LHCN-M2 (cell line): ENCODE data around the gene CKS1B. TPM values are rescaled to one million over a fixed set of nuclear protein-coding genes. Genes with fewer than 3 reads are reported as not detected.

Source experiments
- DNase-seq: peaks from one replicate; pipeline ENCODE4 v3.0.0-alpha.2; 2012; ENCODE audit warnings: low read depth
- total RNA-seq: library from RNA; depleted of rRNA; stranded (reverse); fragments of >200 nt; gene quantifications from 2 replicates; pipeline ENCODE4 v1.2.3, GENCODE V29; 2014; rRNA removed

Gene CKS1B
- total RNA-seq, 1 experiment from 2014 or later = 175 TPM

DNA sequence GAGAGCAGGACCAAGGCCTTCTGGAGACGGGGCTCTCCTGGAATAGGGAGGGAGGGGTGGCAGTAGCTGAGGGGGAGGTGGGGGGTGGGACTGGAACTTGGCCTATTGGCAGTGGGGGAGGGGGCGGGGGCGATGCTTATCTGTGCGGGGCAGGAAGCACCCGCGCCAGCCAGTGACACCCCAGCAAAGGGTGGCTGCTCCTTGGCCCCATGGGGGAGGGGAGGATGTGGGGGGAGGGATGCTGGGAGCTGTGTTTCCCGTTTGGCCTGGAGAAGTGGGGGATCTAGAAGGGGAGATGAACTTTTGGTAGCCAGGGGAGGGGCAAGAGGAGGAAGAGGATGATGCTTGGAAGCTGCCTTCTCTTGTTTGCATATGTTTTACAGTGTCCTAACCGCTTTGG is 39.2 kb downstream of the CKS1B start:
- DNase-seq = no peak

DNA sequence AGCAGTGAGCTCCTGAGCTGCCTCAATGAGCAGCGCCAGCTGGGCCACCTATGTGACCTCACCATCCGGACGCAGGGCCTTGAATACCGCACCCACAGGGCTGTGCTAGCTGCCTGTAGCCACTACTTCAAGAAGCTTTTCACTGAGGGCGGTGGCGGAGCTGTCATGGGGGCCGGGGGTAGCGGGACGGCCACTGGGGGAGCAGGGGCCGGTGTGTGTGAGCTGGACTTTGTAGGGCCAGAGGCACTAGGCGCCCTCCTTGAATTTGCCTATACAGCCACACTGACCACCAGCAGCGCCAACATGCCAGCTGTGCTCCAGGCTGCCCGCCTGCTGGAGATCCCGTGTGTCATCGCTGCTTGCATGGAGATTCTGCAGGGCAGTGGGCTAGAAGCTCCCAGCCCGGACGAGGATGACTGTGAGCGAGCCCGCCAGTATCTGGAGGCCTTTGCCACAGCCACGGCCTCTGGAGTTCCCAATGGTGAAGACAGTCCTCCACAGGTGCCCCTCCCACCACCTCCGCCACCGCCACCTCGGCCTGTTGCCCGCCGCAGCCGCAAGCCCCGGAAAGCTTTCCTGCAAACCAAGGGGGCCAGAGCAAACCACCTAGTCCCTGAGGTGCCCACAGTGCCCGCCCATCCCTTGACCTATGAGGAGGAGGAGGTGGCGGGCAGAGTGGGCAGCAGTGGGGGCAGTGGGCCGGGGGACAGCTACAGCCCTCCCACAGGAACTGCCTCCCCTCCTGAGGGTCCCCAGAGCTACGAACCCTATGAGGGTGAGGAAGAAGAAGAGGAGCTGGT is 40.4 kb downstream of the CKS1B start:
- DNase-seq = no peak

DNA sequence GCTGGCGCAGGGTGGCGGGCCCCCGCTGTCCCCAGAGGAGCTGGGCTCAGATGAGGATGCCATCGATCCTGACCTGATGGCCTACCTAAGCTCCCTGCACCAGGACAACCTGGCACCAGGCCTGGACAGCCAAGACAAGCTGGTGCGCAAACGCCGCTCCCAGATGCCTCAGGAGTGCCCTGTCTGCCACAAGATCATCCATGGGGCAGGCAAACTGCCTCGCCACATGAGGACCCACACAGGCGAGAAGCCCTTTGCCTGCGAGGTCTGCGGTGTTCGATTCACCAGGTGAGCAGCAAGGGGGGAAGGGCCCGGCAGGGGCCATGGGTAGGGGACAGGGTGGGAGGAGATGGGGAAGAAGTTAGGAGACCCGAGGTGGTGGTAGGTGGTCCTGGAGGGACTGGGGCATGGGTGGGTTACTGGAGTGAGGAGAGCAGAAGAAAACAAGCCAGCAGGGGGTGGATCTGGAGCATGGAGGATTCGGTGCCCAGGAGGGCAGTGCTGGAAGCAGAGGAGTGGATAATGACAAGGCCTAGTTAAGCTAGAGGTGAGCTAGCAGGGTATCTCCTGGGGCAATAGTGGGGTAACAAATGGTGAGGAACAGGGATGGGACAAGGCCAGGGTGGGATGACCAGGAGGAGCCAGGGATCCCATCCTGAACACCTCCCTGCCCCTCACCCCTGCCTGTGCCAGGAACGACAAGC is 41.2 kb downstream of the CKS1B start:
- DNase-seq = no peak

DNA sequence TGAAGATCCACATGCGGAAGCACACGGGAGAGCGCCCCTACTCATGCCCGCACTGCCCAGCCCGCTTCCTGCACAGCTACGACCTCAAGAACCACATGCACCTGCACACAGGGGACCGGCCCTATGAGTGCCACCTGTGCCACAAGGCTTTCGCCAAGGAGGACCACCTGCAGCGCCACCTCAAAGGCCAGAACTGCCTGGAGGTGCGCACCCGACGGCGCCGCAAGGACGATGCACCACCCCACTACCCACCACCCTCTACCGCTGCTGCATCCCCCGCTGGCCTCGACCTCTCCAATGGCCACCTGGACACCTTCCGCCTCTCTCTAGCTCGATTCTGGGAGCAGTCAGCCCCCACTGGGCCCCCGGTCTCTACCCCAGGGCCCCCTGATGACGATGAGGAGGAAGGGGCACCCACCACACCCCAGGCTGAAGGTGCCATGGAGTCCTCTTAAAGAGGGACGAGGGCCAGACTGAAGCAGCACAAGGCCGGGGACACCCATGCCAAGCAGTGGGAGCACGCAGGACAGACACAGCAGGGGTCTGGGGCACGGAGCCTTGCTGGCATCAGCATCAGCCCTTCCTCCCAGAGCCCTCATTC is 41.9 kb downstream of the CKS1B start:
- DNase-seq = no peak

DNA sequence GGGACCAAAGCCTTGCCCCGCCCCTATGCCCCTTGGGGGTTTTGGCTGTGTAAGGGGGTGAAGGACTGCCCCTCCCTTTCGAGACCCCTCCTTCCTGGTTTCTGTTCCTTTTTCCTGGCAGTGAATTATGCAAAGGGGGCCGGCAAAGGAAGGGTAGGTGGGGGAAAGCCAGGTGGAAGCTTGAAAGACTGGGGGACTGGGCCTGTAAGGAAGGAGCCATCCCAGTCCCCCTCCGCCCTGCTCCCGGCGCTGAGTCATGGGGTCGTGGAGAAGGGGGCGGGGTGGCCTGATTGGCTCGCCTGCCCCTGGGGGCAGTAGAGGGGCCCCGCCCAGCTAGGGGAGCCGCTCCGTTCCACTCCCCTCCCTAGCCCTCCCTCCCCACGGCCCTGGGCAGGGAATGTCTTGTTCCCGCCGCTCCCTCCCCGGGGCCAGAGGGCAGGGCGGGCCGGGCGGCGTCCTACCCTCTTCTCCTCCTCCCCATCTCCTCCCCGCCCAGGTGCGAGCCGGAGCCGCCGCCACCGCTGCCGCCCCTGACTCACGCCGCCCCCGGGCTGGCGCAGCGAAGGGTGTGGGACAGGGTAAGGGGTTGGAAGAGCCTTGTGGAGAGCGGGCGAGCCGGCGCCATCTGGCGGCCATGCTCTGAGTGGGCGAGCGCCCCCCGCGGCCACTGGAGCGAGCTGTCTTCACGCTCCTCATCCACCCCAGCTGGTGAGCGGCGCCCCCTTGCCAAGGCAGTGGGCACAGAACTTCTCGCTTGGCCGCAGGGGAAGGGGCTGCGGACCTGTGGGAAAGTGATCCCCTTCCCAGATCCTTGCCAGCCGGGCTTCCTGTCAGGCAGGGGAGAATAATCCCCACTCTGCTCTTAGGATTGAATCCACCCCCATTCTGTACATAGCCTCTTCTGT is 42.8 kb downstream of the CKS1B start:
- peak; percentile 90 for DNase-seq

DNA sequence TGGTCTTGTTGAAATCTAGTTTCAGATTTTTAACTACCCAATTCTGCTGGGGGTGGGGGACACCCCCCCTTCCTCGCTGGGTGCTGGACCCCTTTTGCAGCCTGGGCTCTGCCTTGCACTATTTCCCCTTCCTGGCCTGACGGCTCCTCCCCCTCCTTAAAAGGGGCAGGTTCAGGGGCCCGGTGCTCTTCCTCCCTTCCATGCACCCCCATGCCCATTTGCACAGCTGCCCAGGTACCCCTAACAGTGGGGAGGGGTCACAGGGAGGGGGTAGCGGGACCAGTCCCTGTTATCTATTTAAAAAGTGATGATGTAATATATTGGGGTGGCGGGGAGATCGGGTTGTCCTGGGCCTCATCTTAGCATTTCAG is 43.5 kb downstream of the CKS1B start:
- DNase-seq = no peak

DNA sequence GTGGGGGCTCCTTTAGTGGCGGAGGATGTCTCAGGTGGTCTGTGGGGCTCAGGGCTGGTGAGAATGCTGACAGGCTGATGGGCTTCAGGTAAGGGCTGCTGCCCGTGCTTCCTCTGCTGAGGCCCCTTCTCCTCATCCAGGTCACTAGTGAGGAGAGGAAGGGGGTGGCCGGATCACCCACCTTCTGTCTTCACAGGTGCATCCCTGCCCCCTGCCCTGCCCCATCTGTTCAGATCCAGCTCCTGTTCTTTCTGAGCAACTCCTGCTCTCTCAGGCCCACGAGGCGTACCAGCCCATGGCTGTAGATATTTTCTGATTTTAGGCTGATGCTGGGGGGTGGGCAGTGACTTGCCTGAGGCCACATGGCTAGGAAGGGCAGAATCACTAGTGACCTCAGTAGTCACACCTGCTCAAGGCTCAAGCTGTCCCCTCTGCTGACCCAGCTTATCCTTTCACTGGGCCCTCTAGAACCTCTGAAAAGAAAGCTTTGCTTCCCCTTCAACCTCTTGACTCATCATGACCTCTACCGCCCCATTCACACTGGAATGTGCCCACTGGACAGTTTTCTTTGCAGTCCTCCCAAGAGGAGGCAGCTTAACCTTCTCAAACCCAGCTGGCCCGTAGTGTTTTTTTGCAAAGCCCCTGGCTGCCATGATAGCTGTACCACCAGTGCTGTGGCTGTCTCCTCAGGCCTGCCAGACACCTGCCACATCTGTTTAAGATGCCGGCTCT is 44.3 kb downstream of the CKS1B start:
- DNase-seq = peak; percentile 68

DNA sequence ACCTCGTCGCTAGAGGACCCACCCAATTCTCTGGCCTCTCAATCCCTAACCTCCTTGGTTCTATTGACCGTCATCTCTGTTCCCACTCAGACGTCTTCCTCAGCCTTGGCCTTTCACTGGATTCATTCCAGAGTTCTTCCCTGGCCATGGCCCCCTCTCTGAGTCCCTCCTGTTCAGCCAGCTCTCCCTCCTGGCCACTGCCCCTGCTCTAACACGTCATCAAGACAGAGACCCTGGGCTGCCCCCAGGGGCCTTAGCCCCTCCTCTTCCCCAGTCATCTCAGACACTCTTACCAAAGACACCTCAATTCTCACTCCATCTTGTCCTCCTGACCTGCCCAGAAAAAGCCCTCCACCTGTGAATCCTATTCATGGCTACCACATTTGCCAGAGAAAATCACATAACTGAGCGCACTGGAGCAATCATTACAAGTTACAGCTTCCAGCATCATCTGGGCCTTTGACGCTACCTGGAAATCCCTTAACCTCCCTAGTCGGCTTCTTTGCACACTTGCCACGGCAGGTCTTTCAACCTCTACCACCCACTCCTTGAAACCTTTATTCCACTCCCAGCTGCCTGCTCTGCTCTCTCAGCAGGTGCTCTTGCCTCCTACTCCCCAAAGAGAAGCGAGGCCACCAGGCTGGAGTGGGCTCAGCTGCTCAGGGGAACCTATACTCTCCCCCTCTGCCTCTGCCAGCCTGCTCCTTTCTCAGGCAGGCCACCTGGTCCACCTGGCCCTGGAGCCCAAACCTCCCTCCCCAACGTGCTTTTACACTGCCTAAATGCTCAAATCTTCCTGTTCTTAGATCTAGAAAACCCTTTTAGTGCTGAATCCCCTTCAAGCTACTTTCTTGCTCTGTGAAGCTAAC is 45.1 kb downstream of the CKS1B start:
- DNase-seq = no peak

DNA sequence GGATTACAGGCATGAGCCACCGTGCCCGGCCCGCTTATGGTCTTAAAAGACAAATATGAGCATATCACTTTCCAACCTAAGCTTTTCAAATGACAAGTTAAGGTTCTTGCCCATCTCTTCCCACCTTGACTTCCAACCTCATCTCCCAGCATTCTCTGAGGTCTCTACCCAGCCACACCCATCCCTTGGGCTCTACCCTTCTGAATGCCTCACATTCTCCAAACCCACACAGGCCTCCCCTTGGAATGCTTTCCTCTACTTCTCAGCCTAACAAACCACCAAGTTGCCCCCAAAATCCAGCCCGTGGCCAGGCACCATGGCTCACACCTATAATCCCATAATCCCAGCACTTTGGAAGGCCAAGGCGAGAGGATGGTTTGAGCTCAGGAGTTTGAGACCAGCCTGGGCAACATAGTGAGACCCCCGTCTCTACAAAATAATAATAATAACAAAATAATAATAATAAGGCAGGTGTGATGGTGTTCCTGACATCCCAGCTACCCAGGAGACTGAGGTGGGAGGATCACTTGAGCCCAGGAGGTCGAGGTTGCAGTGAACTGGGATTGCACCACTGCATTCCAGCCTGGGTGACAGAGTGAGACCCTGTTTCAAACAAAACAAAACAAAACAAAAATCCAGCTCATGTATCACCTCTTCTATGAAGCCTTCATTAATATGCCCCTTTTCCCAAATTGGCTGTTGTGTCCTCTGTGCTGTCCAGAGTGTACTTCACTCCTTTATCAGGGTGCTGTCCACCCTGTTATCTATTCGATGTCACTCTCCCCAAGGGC is 47.9 kb downstream of the CKS1B start:
- no peak for DNase-seq

DNA sequence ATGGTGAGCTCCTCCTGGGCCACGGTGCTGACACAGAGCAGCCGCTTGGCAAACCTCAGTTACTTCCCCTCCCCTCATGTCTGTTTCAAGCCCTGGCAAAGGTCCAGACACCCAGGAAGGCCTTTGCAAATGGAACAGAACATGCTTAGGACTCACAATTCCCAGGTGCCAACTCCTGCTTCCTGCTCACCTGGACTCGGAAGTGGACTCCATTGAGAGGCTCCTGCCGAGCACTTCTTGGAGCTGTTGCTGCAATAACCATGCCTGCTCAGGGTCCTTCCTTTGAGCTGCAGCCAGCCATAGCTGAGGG is 48.4 kb downstream of the CKS1B start:
- DNase-seq = no peak

DNA sequence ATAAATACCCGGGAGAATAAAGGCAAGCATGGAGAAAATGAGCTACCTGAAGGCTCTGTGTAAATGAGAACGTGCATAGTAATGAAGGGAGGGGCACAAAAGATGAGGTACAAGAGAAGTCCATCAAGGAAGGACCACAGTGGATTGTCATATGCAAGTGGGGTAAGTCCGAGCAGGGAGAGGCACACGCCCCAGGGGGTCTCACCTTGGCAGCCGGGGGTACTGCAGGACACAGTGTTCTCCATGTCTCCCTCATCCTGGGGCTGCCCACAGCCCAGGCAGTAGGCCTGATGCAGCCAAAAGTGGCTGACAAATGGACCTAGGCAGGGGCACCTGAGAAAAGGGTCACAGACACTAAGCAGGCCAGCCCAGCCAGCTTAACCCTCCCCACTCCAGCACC is 49.1 kb downstream of the CKS1B start:
- DNase-seq = no peak

DNA sequence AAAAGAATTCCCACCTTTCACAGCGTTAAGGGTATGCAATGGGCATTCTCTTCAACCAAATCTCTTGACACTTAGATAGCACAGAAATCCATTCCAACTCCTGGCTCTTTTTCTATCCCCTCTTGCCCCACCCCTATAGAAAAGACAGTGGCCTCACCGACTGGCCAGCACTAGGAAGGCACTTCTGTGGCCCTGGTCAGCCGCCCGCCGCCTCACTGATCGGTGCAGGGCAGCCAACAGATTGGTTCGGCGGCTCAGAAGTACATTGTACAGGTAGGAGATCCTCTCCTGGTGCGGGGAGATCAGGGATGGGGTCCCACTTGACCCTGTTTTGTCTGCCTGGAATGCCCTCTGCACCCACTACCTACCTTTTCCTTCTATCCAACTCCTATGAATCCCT is 49.8 kb downstream of the CKS1B start:
- DNase-seq = no peak

DNA sequence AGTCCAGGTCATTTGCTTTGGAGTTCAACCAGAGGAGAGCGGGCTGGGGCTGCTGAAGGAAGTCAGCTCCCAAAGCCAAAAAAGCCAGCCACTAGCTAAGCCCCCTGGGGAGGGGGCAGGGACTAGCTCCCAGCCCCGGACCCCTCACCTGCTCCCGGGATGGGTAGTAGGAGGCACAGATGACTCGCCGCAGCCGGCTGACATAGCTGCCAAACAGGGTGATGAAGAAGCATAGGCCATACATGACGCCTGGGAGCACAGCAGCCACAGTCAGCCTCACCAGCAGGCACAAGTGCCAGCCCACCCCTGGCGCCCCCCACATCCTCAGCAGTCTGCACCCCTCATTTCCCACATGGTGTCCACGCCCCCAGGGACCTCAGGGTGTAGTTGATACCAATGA is 51.7 kb downstream of the CKS1B start:
- DNase-seq = no peak

DNA sequence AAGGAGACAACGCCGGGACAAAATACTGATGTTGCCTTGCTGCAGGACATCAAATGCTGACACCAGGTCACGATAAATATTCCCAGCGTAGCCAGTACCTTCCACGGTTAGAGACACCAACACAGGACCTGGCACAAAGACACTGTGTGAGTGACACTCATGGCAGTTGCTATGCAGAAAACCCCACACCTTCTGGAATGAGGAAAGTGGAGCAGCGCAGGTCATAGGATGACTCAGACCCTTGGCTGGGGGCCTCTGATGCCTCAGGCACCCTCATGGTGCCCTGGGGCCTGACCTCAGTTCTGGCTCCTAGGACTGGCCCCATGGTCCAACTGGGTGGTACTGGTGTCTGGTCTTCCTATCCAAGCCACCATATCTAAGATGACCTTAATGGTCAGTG is 52.1 kb downstream of the CKS1B start:
- peak; percentile 12 for DNase-seq

Other genes starting within 250 kb of the CKS1B start
- 0.38 and 2.8 TPM in 2 replicates for gene KCNN3, start 104.4 kb upstream of the CKS1B start, total RNA-seq
- gene PMVK, start 38.0 kb upstream of the CKS1B start, total RNA-seq = 8.0 and 9.1 TPM in 2 replicates
- gene PBXIP1, start 18.6 kb upstream of the CKS1B start, total RNA-seq = 94.5 and 141 TPM in 2 replicates
- 21.6 and 24.5 TPM in 2 replicates for gene PYGO2, start 12.9 kb upstream of the CKS1B start, total RNA-seq
- 325 and 337 TPM in 2 replicates for gene SHC1, start 3.9 kb upstream of the CKS1B start, total RNA-seq
- gene FLAD1, start 8.7 kb downstream of the CKS1B start, total RNA-seq = 30.9 and 41.3 TPM in 2 replicates
- gene LENEP, start 18.9 kb downstream of the CKS1B start, total RNA-seq = not detected in 2 replicates
- 18.9 and 19.5 TPM in 2 replicates for gene ZBTB7B, start 28.1 kb downstream of the CKS1B start, total RNA-seq
- gene DCST2, start 59.1 kb downstream of the CKS1B start, total RNA-seq = 0.11 and 0.13 TPM in 2 replicates
- gene DCST1, start 59.1 kb downstream of the CKS1B start, total RNA-seq = not detected in 2 replicates
- 82.4 and 86.7 TPM in 2 replicates for gene ADAM15, start 76.6 kb downstream of the CKS1B start, total RNA-seq
- gene EFNA4, start 89.1 kb downstream of the CKS1B start, total RNA-seq = 8.0 and 8.7 TPM in 2 replicates
- gene EFNA3, start 104.2 kb downstream of the CKS1B start, total RNA-seq = 1.7 and 2.1 TPM in 2 replicates
- 0.23 TPM in 1 of 2 replicates, not detected in the other for gene EFNA1, start 153.2 kb downstream of the CKS1B start, total RNA-seq
- gene SLC50A1, start 161.2 kb downstream of the CKS1B start, total RNA-seq = 24.7 and 31.8 TPM in 2 replicates
- gene DPM3, start 165.8 kb downstream of the CKS1B start, total RNA-seq = 86.9 and 101 TPM in 2 replicates
- 95.3 and 96.7 TPM in 2 replicates for gene KRTCAP2, start 198.6 kb downstream of the CKS1B start, total RNA-seq
- 3.1 and 3.3 TPM in 2 replicates for gene TRIM46, start 199.2 kb downstream of the CKS1B start, total RNA-seq
- 17.4 and 26.4 TPM in 2 replicates for gene THBS3, start 233.2 kb downstream of the CKS1B start, total RNA-seq
- 47.6 and 49.1 TPM in 2 replicates for gene MTX1, start 234.0 kb downstream of the CKS1B start, total RNA-seq